ENCODE data around the gene JADE3.

JADE3 gene

DNA sequence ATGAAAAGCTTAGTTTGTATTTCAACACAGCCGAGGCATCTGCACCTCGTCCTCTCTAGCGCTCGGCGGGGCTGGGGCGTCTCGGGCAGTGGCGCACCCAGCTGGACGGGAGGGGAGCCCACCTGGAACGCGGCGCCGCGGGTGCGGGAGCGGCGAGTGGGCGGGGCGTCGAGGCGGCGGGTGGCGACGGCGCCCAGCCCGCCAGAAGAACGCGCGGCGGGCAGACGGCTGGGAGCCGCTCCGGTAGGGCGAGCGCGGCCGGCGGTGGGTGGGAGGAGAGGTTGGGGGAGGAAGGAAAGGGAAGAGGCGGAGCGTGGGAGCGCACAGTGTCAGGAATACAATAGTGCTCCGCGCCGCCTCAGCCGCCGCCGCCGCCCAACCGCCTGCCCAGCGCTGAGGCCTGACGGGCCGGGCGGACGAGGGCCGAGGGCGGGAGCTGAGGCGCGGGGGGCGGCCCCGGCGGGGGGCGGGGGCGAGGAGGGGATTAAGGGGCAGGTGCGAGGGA lies at the start of gene JADE3:
TSS of gene JADE3 (plus strand) at position 324 of the 505 bp plus-strand sequence. CDS start 72,474 bp downstream, outside the sequence.
- DNase-seq (ENCODE audit: low read depth): no peak

DNA sequence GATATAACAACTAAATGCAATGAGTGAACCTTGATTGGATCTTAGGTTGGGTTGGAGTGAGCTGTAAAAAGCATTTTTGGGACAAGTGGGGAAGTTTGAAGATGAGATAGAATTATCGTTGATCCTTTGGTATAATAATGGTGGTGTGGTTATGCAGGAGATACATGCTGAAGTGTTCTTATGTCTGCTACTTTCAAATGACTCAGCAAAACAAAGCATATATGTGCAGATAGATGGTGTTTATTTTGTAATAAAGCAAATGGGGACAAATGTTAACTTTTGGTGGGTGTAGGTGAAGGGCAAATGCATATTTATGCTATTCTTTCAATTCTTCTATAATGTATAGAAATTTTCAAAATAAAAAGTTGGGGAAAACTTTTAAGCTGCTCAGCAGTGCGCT lies 49.1 kb upstream of the JADE3 start:
- no peak for DNase-seq (ENCODE audit: low read depth)

DNA sequence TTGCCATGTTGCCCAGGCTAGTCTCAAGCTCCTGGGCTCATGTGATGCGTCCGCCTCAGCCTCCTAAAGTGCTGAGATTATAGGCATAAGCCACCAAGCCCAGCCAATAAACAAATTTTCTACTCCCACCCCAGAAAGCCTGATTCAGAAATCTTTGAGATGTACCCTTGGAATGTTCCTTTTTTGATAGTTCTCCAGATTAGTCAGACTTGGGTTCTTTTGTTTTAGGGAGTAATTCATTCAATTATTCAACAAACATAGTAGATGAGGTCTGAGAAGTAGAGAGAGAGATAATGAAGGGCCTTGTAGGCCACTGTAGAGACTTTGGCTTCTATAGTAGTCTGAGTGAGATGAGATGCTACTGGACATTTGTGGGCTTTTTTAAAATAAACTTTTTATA lies 47.6 kb upstream of the JADE3 start:
- DNase-seq (ENCODE audit: low read depth): no peak

DNA sequence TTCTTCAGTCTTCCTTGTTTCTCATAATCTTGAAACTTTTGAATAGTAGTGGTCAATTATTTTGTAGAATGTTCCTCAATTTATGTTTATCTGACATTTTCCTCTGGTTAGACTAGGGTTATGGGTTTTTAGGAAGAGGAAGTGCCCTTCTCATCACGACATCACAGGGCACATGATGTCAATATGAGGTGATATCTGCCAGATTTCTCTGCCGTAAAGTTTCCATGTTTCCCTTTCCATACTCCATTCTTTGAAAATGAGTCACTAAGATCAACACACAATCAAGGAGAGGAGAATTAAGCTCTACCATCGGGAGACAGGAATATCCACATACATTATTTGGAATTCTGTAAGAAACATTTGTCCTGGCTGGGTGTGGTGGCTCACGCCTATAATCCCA lies 46.9 kb upstream of the JADE3 start:
- peak; percentile 22 for DNase-seq (ENCODE audit: low read depth)

DNA sequence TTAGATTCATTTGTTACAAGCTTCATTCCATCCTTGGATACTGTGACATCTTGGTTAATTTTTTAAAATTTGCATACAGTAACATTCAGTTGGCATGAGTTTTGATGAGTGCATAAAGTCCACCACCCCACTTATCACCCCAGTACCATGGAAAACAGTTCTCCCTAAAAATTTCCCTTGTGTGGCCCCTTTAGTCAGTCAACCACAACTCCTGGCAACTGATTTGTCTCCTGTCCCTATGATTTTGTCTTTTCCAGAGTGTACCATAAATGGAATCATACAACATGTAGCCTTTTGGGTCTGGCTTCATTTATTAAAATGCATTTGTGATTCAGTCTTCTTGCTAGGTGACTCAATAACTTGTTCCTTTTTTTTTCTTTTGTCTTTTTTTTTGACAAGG lies 45.5 kb upstream of the JADE3 start:
- no peak for DNase-seq (ENCODE audit: low read depth)

DNA sequence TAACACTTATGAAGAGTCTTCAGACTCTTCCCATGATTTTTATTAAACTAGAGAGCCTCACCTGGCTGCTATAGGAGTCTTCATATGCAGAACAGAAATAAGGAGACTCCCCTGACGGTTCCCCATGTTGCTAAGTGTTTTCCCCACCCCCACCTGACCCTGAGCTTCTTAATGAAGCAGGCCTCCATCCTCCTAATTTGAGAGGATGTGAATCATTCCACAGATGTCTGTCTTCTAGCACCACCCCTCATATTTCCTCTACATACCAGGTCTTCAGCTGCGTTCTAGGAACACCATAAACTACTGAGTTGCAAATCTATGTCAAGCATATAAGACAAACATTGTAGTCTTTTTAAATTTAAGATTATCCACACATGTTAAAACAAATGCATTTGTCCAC lies 38.5 kb upstream of the JADE3 start:
- no peak for DNase-seq (ENCODE audit: low read depth)

DNA sequence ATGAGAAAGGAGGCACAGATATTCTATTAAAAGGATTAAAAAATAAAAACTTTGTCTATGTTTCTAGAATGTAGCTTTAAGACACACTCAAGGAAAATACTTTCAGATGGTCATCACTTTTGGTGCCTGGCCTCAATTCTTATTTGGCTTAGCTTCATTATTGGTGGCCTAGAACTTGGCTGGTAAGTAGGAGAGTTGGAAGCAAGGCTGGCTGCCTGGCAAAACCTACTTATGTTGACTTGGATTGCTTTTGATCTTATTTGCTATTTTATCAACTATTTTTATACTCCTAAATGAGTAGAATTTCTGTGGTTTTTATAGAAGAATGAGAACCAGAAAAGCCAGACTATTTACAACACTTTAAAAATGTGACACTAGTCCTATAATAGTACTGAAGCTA lies 35.3 kb upstream of the JADE3 start:
- DNase-seq (ENCODE audit: low read depth): no peak

DNA sequence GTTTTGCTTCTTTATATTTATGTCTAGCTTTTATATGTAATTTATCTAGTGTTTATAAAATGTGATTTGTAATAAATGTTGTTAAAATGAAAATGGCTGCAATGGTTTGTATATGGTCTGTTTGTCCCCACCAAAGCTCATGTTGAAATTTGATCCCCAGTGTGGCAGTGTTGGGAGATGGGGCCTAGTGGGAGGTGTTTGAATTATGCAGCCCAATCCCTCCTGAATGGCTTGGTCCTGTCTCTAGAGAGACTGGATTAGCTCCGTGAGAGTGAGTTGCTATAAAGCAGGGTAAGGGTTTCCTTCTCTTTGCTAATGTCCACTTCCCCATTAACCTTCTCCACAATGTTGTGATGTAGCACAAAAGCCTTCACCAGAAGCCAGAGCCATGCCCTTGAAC lies 30.0 kb upstream of the JADE3 start:
- DNase-seq (ENCODE audit: low read depth): no peak

DNA sequence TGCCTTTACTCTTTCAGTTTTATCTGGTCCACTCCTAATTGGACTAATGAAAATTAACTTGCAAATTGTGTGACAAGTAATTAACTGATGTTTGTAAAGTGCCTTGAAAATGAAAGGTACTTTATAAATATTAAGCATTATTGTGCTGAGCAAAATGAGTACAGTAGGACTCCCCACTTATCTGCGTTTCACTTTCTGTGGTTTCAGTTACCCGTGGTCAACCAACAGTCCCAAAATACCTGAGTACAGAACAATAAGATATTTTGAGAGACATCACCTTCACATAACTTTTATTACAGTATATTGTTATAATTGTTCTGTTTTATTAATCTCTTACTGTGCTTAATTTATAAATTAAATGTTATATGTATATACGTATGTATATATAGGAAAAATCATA lies 27.4 kb upstream of the JADE3 start:
- DNase-seq (ENCODE audit: low read depth): no peak

DNA sequence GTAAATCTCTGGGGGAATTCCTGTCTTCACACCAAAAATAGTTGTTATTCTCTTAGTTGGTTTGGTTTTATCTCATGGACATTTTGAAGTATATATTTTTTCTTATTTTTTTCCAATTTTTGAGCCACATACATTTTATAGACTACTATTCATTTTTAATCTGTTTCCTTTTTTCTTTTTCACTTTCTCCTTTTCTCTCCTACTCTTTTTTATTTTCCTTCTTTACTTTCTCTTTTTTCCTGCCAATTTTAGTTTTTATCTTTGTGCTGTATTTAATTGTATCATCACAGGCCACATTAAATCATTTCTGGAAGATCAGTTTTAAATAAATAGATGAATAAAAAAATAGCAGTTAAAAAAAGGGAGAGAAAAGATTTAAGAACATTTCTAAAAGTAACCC lies 14.0 kb upstream of the JADE3 start:
- DNase-seq (ENCODE audit: low read depth): no peak

DNA sequence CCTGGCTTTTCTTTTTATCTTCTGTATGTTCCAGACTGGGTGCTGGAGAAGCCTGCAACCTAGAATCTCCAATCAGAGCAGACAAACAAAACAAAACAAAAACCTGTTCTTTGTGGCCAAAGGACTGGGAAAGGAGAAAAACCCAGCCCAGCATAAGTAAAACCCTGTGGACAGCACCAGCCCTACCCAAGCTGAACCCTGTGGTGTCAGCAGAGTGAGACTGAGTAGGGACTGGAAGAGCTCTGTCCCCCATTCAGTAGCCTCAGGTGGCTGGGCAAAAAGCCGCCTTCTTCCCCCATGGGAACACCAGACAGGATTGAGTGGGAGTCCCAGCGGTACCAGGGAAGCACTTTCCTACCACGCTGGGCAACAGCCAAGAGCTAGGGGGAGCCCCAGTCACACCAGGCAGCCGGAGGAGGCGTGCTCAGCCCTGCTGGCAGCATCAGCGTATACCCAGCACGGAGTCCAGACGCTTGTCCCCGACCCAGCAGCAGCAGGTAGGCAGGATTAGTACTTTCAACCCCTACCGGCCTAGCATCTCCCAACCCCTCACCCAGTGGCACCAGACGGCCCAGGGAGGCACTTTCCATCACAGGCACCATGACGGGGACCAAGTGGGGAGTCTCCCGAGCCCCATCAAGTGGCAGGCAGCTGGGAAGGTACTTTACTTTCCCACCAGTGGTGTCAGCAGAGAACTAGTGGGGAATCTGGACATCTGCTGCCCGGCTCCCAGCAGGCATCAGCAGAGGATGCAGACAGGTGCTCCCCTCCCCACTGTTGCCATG lies 8.6 kb upstream of the JADE3 start:
- DNase-seq (ENCODE audit: low read depth): peak; percentile 34

DNA sequence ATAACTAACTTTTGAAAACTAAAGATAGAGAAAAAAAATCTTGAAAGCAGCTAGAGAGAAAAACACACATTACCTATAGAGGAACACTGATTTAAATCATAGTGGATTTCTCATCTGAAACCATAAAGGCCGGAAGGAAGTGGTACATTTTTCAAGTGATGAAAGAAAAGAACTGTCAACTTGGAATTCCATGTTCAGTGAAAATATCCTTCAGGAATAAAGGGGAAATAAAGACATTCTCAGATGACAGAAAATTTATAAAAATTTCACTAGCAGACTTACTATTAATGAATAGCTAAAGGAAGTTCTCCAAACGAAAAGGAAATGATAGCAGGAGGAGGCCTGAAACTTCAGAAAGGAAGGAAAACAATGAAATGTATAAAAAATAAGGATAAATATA lies 7.6 kb upstream of the JADE3 start:
- no peak for DNase-seq (ENCODE audit: low read depth)

DNA sequence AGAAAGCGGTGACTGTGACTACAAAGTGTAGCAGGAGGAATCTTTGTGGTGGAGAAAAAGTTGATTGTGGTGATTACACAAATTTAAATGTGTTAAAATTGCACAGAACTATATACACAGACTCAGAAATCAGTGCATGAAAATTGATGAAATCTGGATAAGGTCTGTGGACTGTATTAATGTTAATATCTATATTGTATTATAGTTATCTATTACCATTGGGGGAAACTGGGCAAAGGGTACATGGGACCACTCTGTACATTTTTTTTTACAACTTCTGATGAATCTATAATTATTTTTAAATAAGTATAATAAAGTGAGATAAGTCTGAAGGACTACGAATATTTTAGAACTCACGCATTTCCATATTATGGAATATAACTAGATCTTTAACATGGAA lies 1.8 kb upstream of the JADE3 start:
- DNase-seq (ENCODE audit: low read depth): no peak

DNA sequence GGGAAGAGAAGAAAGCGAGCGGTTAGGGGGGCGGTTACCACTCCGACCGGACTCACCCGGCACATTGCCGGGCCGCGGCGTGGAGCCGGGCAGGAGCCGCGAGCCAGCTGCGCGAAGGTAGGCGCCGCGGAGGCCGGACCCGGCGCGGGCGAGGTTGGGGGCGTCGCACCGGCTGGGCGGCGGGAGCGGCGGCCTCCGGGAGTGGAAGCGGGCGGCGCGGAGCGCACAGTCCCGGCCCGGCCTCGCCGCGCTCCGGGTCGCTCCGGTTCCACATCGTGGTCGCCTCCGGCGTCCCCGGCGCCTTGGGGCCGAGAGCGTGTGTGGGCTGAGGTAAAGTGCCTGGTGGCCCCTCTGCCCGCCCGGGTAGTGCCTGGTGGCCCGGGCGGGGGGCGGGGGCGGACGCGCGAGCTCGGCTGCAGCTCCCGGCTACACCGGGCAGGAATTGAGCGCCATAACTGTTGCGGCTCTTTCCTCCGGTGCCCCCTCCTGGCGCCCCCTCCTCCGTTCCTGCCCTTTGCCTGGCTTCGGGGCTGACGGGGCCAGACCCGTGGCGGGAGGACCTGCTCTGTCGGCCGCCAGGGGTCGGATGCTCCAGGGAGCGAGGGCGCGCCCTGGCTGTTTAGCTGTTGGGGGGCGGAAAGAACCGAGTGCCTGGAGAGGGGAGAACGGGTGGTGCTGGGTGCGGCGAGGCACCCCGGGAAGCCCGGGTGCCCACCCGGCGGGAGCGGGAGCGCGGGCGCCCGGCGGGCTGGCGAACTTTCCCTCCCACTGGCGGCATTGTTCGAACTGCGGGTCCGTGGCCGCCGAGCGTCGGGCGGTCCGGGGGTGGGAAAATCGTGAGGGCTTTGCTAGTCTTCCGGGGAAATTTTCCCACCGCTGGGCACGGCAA lies 626 bp downstream of the JADE3 start:
- no peak for DNase-seq (ENCODE audit: low read depth)

DNA sequence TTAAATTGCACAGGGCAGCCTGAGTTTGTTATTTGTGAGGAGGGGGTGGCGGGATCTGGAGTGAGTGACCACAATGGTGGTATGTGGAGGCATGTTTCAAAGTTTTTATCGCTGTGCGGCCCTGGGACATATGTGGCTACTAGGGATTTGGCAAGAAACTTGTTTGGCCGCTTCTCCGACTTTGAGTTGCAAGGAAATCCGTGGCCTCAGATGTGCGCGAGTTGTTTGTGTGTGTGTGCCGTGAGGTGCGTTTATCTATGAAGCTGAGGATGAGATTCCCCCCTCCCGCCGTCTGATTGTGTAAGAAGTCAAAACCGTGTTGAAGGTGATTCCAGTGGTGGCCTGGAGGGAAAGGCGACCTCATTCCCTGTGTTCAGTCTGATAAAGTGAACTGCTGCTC lies 1.4 kb downstream of the JADE3 start:
- no peak for DNase-seq (ENCODE audit: low read depth)

DNA sequence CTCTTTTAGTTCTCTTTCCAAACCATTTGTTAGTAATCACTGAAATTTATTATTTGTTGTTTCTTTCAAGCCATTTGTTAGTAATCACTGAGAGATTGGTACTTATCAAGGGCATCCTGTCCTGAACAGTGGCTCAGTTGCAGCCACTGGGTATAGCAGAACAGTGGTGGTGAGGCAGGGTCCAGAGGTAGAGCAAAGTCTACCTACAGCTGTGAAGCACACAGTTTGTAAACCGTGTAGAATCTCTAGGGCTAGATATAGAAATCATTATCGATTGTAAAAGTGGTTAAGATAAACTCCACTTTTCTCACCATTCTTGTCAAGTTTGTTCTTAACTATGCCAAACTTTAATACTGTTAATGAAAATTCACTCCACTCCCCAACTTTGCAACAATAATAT lies 4.1 kb downstream of the JADE3 start:
- no peak for DNase-seq (ENCODE audit: low read depth)

DNA sequence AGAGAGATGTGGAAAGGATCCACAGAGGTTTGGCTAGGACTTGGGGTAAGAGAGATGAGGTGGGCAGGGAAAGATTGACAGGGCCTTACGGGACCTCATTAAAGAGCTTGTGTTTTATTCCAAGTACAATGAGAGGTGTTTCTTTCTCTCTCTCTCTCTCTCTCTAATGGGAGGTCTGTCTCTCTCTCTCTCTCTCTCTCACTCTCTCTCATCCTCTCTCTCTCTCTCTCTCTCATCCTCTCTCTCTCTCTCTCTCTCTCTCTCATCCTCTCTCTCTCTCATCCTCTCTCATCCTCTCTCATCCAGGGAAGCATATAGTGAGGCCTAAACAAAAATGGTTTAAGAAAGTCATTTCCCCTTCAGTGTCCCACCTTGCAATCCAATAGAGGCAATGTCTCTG lies 5.4 kb downstream of the JADE3 start:
- DNase-seq (ENCODE audit: low read depth): no peak

DNA sequence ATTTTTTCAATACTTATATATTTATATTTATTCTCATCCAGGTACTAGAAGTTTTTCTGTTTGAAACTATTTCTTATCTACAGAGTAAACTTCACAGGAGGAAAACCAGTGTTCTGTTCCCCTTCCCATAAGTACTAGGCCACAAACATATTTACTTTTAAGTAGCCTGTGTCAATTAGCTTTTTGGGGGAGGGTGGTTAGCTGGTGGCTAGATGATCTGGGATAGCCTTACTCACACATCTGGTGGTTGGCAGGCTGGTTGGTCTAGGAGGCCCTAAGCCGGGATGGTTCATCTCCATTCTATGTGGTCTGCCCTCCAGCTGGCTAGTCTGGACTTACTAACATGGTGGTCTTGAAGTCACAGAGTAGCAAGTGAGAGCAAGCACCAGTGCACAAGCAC lies 6.2 kb downstream of the JADE3 start:
- no peak for DNase-seq (ENCODE audit: low read depth)

DNA sequence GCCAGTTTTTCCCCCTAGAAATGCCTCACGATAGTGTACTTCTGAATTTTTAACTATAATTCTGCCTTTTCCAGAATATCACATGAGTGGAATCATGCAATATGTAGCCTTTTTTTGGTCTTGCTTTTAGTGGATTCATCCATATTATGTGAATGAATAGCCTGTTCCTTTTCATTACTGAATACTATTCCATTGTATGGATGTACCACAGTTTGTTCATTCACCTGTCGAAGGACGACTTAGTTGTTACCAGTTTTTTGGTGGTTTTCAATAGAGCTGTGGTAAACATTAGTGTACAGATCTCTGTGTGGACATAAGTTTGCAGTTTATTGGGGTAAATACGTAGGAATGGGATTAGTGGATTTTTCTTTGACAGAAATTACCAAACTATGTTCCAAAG lies 8.0 kb downstream of the JADE3 start:
- no peak for DNase-seq (ENCODE audit: low read depth)

DNA sequence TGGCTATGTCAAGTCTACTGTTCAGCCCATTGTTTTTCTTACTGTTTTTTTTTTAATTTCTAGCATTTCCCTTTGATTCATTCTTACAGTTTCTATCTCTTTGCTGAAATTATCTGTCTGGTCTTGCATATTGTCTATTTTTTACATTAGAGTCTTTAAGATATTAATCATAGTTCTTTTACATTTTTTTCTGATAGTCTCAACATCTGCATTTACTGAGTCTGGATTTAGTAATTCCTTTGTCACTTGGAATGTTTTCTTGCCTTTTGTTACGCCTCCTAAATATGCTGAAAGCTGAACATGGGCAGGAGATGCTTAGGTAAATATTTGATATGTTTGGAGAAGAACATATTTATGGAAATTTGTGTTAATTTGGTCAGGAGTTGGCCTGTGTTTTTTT lies 10.4 kb downstream of the JADE3 start:
- DNase-seq (ENCODE audit: low read depth): no peak

DNA sequence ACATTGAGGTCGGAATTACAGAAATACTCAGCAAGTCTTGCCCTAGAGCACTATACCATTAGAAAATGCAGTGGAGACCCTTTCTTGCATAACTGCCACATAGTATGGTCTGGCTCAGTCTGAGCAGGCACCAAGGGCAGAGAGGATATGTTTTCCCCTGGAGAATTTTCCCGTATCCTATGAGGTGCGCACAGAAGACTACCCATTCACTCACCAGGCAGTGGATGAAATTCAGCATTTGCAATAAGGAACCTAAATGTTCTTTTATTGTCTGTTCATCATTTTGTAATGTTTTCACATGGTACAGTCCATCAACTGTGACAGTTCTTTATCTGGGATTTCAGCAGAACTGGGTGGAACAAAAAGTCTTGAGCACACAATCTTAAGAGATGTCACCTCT lies 15.5 kb downstream of the JADE3 start:
- DNase-seq (ENCODE audit: low read depth): no peak

DNA sequence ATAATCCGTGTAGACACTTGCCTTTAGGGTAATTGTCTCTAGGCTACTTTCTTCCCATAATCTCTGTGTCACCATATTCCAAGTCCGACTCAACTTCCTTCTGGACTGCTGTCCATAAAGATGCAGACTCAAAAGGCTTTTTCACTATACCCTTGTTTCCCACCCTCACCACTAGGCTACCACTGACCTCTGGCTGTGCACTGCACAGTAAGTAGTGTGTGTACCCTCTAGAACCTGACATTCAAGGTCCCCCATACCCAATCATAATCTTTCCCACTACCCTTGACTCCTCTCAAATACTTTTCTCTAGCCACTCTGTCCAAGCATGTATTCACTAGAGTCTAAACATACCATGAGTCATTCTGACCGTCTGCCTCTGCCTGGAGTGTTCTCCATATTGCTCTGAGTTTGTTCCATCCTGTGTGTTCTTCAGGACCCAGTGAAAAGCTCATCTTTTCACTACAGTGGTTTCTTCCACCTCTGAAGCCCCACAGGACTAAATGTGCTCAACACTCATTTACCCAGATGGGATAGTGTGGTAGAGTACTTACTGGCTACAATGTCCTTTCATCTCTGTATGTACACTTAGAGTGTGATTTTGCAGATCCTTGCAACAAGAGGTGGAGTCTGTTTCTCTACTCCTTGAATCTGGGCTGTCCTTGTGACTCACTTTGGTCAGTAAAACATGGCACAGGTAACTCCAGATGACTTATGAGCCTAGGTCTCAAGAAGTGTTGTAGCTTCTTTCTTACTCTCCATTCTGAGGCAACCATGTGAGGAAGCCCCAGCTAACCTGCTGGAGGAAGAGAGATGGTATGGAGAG lies 17.4 kb downstream of the JADE3 start:
- no peak for DNase-seq (ENCODE audit: low read depth)
